ENCODE results near the gene PAGR1.
A peak's percentile ranks its signal among the peaks of the same experiment; 100 is the strongest.

PAGR1 gene

GRCh38 chr16:29802416-29802935 is 13.5 kb upstream of the PAGR1 start:
- no peak overlapping the region for H3K4me3 ChIP-seq (ENCODE audit: low read depth, low read length)
- no peak for DNase-seq (ENCODE audit: low read depth)
- TF ChIP-seq, protein P1, sequence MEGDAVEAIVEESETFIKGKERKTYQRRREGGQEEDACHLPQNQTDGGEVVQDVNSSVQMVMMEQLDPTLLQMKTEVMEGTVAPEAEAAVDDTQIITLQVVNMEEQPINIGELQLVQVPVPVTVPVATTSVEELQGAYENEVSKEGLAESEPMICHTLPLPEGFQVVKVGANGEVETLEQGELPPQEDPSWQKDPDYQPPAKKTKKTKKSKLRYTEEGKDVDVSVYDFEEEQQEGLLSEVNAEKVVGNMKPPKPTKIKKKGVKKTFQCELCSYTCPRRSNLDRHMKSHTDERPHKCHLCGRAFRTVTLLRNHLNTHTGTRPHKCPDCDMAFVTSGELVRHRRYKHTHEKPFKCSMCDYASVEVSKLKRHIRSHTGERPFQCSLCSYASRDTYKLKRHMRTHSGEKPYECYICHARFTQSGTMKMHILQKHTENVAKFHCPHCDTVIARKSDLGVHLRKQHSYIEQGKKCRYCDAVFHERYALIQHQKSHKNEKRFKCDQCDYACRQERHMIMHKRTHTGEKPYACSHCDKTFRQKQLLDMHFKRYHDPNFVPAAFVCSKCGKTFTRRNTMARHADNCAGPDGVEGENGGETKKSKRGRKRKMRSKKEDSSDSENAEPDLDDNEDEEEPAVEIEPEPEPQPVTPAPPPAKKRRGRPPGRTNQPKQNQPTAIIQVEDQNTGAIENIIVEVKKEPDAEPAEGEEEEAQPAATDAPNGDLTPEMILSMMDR (IDR thresholded peaks at IDR 0.05; ENCODE audit: low read depth, low read length, missing control alignments) = no peak

DNA sequence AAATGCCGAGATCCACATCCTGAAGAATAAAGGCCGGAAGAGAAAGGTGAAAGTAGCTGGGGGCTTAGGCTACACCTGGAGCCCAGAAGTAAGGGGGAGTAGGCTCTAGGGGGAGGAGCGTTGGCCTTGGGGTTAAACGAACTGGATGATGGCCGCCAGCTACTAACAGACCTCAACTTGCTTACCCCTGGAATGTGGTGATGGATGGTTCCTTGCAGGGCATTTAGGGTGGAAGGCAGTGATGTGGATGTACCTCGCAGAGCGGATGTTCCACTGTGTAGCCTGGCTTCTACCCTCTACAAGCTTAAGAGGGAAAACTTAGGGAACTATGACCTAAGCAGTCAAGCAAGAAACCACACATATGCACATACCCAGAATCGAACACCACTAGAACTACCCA is 11.9 kb upstream of the PAGR1 start:
- TF ChIP-seq, protein P1 (IDR thresholded peaks at IDR 0.05; ENCODE audit: low read depth, low read length, missing control alignments) = no peak
- H3K4me3 ChIP-seq (ENCODE audit: low read depth, low read length) = no peak overlapping the region
- no peak for DNase-seq (ENCODE audit: low read depth)

GRCh38 chr16:29804455-29805231 is 11.3 kb upstream of the PAGR1 start:
- TF ChIP-seq, protein P1 (IDR thresholded peaks at IDR 0.05; ENCODE audit: low read depth, low read length, missing control alignments) = no peak
- peak overlapping the region; percentile 78 for H3K4me3 ChIP-seq (ENCODE audit: low read depth, low read length)
- no peak for DNase-seq (ENCODE audit: low read depth)

- H3K4me3 ChIP-seq (ENCODE audit: low read depth, low read length) = peak overlapping the region; percentile 78
- DNase-seq (ENCODE audit: low read depth) = peak; percentile 92
- TF ChIP-seq, protein P1 (IDR thresholded peaks at IDR 0.05; ENCODE audit: low read depth, low read length, missing control alignments) = no peak
Measured at GRCh38 chr16:29805232-29806098, 10.5 kb upstream of the PAGR1 start.

DNA sequence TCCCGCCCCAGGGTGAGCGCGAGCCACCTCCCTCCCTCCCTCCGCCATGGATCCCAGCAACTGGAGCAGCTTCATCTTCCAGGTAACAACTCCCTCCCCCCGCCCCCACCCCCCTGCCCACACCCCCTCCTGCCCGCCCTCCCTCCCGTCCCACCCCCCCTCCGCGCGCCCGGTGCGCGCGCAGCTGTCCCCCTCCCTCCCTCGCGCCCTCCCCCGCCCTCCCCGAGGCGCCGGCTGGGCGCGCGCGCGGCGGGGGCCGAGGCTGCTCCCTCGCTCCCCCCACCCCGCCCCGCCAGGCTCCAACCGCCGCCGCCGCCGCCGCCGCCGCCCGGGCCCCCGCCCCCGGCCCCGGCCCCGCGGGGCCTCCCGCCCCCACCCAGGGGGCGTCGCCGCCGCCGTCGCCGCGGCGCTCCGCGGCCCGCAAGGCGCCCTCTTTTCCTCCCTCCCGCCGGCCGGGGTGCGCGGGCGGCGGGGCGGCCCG is 9.8 kb upstream of the PAGR1 start, which contains the start of gene MAZ:
MAZ (plus strand) TSS at position 431 of the 481 bp plus-strand sequence. CDS start 173 bp downstream, outside the sequence.
- DNase-seq (ENCODE audit: low read depth) = no peak
- peak within 1 kb of the TSS; percentile 89 for H3K4me3 ChIP-seq (ENCODE audit: low read depth, low read length)
- TF ChIP-seq, protein P1 (IDR thresholded peaks at IDR 0.05; ENCODE audit: low read depth, low read length, missing control alignments) = no peak

- DNase-seq (ENCODE audit: low read depth) = no peak
- peak overlapping the region; percentile 89 for H3K4me3 ChIP-seq (ENCODE audit: low read depth, low read length)
- TF ChIP-seq, protein P1 (IDR thresholded peaks at IDR 0.05; ENCODE audit: low read depth, low read length, missing control alignments) = no peak
Measured at GRCh38 chr16:29806641-29807425, 9.1 kb upstream of the PAGR1 start.

Measured in GM12864 (cell line).